Adrenal gland (tissue), 5 donors: Measurements from ENCODE around the gene TSPAN4.

Experiments used
- POLR2A ChIP-seq, 2 donors: fragments of 450-650 bp; IDR thresholded peaks; one replicate each; pipeline ENCODE4 v1.6.1; 2017; ENCODE audit warnings: antibody characterized with exemption in 2 of 2, mild to moderate bottlenecking in 2 of 2, moderate library complexity in 1 of 2
- TF ChIP-seq, protein P1 (sequence below), 6 experiments: fragments of 450-650 bp in 4 of 6; fragments of 200-600 bp in 2 of 6; sonication (generic) in 1 of 6; IDR thresholded peaks; 1 replicate in 5 of 6; 2 replicates in 1 of 6; pipeline versions ENCODE4 v1.5.1 to v1.8.0; 2016 to 2021; ENCODE audit warnings: antibody characterized with exemption in 6 of 6, mild to moderate bottlenecking in 2 of 6, moderate library complexity in 1 of 6
- donor health status: DM: no; HTN: no; CAD: no.

DNA sequence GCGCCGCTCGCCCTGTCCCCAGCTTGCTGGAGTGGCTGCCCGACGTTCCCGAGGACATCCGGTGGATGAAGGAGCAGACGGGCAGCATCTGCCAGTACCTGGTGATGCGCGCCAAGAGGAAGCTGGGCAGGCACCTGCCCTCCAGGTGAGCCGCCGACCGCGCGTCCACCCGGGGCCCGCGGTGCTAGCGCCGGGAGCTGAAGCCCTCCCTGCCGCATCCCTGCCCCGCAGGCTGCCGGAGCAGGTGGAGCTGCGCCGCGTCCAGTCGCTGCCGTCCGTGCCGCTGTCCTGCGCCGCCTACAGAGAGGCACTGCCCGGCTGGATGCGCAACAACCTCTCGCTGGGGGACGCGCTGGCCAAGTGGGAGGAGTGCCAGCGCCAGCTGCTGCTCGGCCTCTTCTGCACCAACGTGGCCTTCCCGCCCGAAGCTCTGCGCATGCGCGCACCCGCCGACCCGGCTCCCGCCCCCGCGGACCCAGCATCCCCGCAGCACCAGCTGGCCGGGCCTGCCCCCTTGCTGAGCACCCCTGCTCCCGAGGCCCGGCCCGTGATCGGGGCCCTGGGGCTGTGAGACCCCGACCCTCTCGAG lies 18.3 kb upstream of the TSPAN4 start:
- TF ChIP-seq, protein P1, sequence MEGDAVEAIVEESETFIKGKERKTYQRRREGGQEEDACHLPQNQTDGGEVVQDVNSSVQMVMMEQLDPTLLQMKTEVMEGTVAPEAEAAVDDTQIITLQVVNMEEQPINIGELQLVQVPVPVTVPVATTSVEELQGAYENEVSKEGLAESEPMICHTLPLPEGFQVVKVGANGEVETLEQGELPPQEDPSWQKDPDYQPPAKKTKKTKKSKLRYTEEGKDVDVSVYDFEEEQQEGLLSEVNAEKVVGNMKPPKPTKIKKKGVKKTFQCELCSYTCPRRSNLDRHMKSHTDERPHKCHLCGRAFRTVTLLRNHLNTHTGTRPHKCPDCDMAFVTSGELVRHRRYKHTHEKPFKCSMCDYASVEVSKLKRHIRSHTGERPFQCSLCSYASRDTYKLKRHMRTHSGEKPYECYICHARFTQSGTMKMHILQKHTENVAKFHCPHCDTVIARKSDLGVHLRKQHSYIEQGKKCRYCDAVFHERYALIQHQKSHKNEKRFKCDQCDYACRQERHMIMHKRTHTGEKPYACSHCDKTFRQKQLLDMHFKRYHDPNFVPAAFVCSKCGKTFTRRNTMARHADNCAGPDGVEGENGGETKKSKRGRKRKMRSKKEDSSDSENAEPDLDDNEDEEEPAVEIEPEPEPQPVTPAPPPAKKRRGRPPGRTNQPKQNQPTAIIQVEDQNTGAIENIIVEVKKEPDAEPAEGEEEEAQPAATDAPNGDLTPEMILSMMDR (IDR thresholded peaks at IDR 0.05), result no peak
- TF ChIP-seq POLR2A (IDR thresholded peaks at IDR 0.05), result no peak
